GDM1 (cell line): ENCODE results near the gene CATSPER2.
"Not testable (repeated sequence)": the region's sequence is repeated elsewhere in the genome, so short reads cannot be mapped to it uniquely, and the experiment has no call there.

Experiments used
- DNase-seq: peaks from one replicate; lab custom pipeline; 2025; lab: John Stamatoyannopoulos, UW

CATSPER2 gene

GRCh38 chr15:43648649-43649429, at the start of gene CATSPER2:
TSS of gene CATSPER2 (minus strand) at chr15:43648844. CDS start at chr15:43648061, 783 bp downstream.
- DNase-seq = no peak

- not testable (repeated sequence) for DNase-seq
Observed at GRCh38 chr15:43693148-43694022, 44.7 kb upstream of the CATSPER2 start, which contains the start of gene CKMT1A. TSS of gene CKMT1A (plus strand) at chr15:43693859. CDS start at chr15:43694051, 192 bp downstream.

- DNase-seq = not testable (repeated sequence)
Observed at GRCh38 chr15:43692679-43693078, 44.0 kb upstream of the CATSPER2 start.

GRCh38 chr15:43689604-43690301, 41.1 kb upstream of the CATSPER2 start:
- not testable (repeated sequence) for DNase-seq

GRCh38 chr15:43674175-43674574, 25.5 kb upstream of the CATSPER2 start:
- not testable (repeated sequence) for DNase-seq

GRCh38 chr15:43666177-43666576, 17.5 kb upstream of the CATSPER2 start:
- DNase-seq = not testable (repeated sequence)

GRCh38 chr15:43663333-43663732, 14.7 kb upstream of the CATSPER2 start:
- DNase-seq = not testable (repeated sequence)

- DNase-seq = not testable (repeated sequence)
Observed at GRCh38 chr15:43662293-43662692, 13.6 kb upstream of the CATSPER2 start.

GRCh38 chr15:43659727-43660126, 11.1 kb upstream of the CATSPER2 start:
- DNase-seq = not testable (repeated sequence)

- not testable (repeated sequence) for DNase-seq
Observed at GRCh38 chr15:43649430-43649926, 834 bp upstream of the CATSPER2 start.

GRCh38 chr15:43638464-43639204, 10.0 kb downstream of the CATSPER2 start:
- not testable (repeated sequence) for DNase-seq

GRCh38 chr15:43626937-43627336, 21.7 kb downstream of the CATSPER2 start:
- not testable (repeated sequence) for DNase-seq

- DNase-seq = no peak
Observed at GRCh38 chr15:43625106-43625505, 23.5 kb downstream of the CATSPER2 start.

- not testable (repeated sequence) for DNase-seq
Observed at GRCh38 chr15:43622068-43622799, 26.4 kb downstream of the CATSPER2 start.

- DNase-seq = not testable (repeated sequence)
Observed at GRCh38 chr15:43618700-43619099, 29.9 kb downstream of the CATSPER2 start, which contains the start of gene STRC. TSS of gene STRC (minus strand) at chr15:43618800. CDS start at chr15:43618722, 78 bp downstream.

- DNase-seq = not testable (repeated sequence)
Observed at GRCh38 chr15:43617750-43618149, 30.9 kb downstream of the CATSPER2 start.

- not testable (repeated sequence) for DNase-seq
Observed at GRCh38 chr15:43602233-43602632, 46.4 kb downstream of the CATSPER2 start.

- DNase-seq = not testable (repeated sequence)
Observed at GRCh38 chr15:43600200-43600599, 48.4 kb downstream of the CATSPER2 start.

- not testable (repeated sequence) for DNase-seq
Observed at GRCh38 chr15:43599131-43599530, 49.5 kb downstream of the CATSPER2 start.
